GM18498 (cell line): Measurements from ENCODE around the gene DHRS12.

Experiments used
- ATAC-seq: cut with Tn5 transposase; IDR thresholded peaks from one replicate; pipeline ENCODE4 v1.9.1; 2021; ENCODE audit warnings: mild to moderate bottlenecking, moderate library complexity; ENCODE audit not compliant: unreplicated experiment

Gene DHRS12

GRCh38 chr13:51803422-51804294 is at the start of gene DHRS12:
Gene DHRS12 (minus strand): TSS chr13:51804163. CDS start chr13:51799659, 4,504 bp downstream.
- peak; percentile 91 for ATAC-seq

GRCh38 chr13:51849145-51850101 is 45.5 kb upstream of the DHRS12 start:
- ATAC-seq: no peak

- no peak for ATAC-seq
Observed at GRCh38 chr13:51848674-51849073, 44.7 kb upstream of the DHRS12 start.

- no peak for ATAC-seq
Observed at GRCh38 chr13:51846756-51847155, 42.8 kb upstream of the DHRS12 start.

- no peak for ATAC-seq
Observed at GRCh38 chr13:51845574-51846318, 41.8 kb upstream of the DHRS12 start.

GRCh38 chr13:51844862-51845573 is 41.1 kb upstream of the DHRS12 start, which contains the start of gene TMEM272:
Gene TMEM272 (minus strand): TSS chr13:51845177. CDS start chr13:51838530, 6,647 bp downstream.
- peak; percentile 69 for ATAC-seq

- ATAC-seq: no peak
Observed at GRCh38 chr13:51843529-51843928, 39.6 kb upstream of the DHRS12 start.

- no peak for ATAC-seq
Observed at GRCh38 chr13:51841732-51842131, 37.8 kb upstream of the DHRS12 start.

GRCh38 chr13:51840917-51841316 is 37.0 kb upstream of the DHRS12 start:
- no peak for ATAC-seq

GRCh38 chr13:51839711-51840540 is 36.0 kb upstream of the DHRS12 start:
- ATAC-seq: no peak

GRCh38 chr13:51838240-51838846 is 34.4 kb upstream of the DHRS12 start:
- no peak for ATAC-seq

GRCh38 chr13:51837016-51837415 is 33.1 kb upstream of the DHRS12 start:
- ATAC-seq: no peak

- ATAC-seq: no peak
Observed at GRCh38 chr13:51834581-51835171, 30.7 kb upstream of the DHRS12 start.

- no peak for ATAC-seq
Observed at GRCh38 chr13:51833980-51834379, 30.0 kb upstream of the DHRS12 start.

- peak; percentile 90 for ATAC-seq
Observed at GRCh38 chr13:51832471-51833152, 28.6 kb upstream of the DHRS12 start.

- no peak for ATAC-seq
Observed at GRCh38 chr13:51831519-51831918, 27.6 kb upstream of the DHRS12 start.

- ATAC-seq: no peak
Observed at GRCh38 chr13:51829568-51829899, 25.6 kb upstream of the DHRS12 start.
